ENCODE data around the gene PLSCR5.
A peak's percentile ranks its signal among the peaks of the same experiment; 100 is the strongest.

The PLSCR5 gene

GRCh38 chr3:146569314-146569713 is 35.8 kb downstream of the PLSCR5 start:
- POLR2A ChIA-PET = no interaction called here
- no peaks in the 10 kb centered on the region for H3K36me3 ChIP-seq (ENCODE audit: control insufficient read depth in 4 of 4, insufficient read depth in 4 of 4, low read length in 3 of 4)
- no peaks in the 10 kb centered on the region for H3K4me1 ChIP-seq (ENCODE audit: control extremely low read depth in 1 of 4, control insufficient read depth in 4 of 4, insufficient read depth in 4 of 4, low read length in 3 of 4)
- CTCF ChIA-PET = interaction anchor here (1.6 kb wide), 1 partner anchor 8 kb away, joined by 5 read pairs; no protein-coding TSS in a partner anchor
- H3K27me3 ChIP-seq (replicated peaks in 2 of 5; ENCODE audit: control insufficient read depth in 4 of 5, insufficient read depth in 5 of 5, low read length in 4 of 5) = no peaks in the 10 kb centered on the region
- no peak for DNase-seq
- no peak overlapping the region for H3K4me3 ChIP-seq (ENCODE audit: control insufficient read depth in 1 of 7, extremely low read depth in 1 of 7, insufficient read depth in 4 of 7, low read depth in 2 of 7, low read length in 6 of 7)
- 100% methylated on average over 2 of the region's 3 CpGs for WGBS (ENCODE audit: insufficient coverage)
- no peaks in the 10 kb centered on the region for H3K9me3 ChIP-seq (ENCODE audit: control extremely low read depth in 1 of 5, control insufficient read depth in 4 of 5, insufficient read depth in 2 of 5, low read depth in 1 of 5, low read length in 4 of 5)
- no peak overlapping the region for H3K27ac ChIP-seq (ENCODE audit: insufficient read depth in 1 of 2, low read depth in 1 of 2, low read length in 2 of 2, poor library complexity in 1 of 2, severe bottlenecking in 2 of 2)

GRCh38 chr3:146566138-146566537 is 39.0 kb downstream of the PLSCR5 start:
- H3K4me3 ChIP-seq (ENCODE audit: control insufficient read depth in 1 of 7, extremely low read depth in 1 of 7, insufficient read depth in 4 of 7, low read depth in 2 of 7, low read length in 6 of 7) = no peak overlapping the region
- no peaks in the 10 kb centered on the region for H3K9me3 ChIP-seq (ENCODE audit: control extremely low read depth in 1 of 5, control insufficient read depth in 4 of 5, insufficient read depth in 2 of 5, low read depth in 1 of 5, low read length in 4 of 5)
- CTCF ChIA-PET = no interaction called here
- no peaks in the 10 kb centered on the region for H3K27me3 ChIP-seq (replicated peaks in 2 of 5; ENCODE audit: control insufficient read depth in 4 of 5, insufficient read depth in 5 of 5, low read length in 4 of 5)
- H3K36me3 ChIP-seq (ENCODE audit: control insufficient read depth in 4 of 4, insufficient read depth in 4 of 4, low read length in 3 of 4) = no peaks in the 10 kb centered on the region
- no peaks in the 10 kb centered on the region for H3K4me1 ChIP-seq (ENCODE audit: control extremely low read depth in 1 of 4, control insufficient read depth in 4 of 4, insufficient read depth in 4 of 4, low read length in 3 of 4)
- POLR2A ChIA-PET = no interaction called here
- no peak for DNase-seq
- H3K27ac ChIP-seq (ENCODE audit: insufficient read depth in 1 of 2, low read depth in 1 of 2, low read length in 2 of 2, poor library complexity in 1 of 2, severe bottlenecking in 2 of 2) = no peak overlapping the region

GRCh38 chr3:146561879-146562278 is 43.3 kb downstream of the PLSCR5 start:
- Histone ChIP-seq H3K4me3 (ENCODE audit: control insufficient read depth in 1 of 7, extremely low read depth in 1 of 7, insufficient read depth in 4 of 7, low read depth in 2 of 7, low read length in 6 of 7) (no peak overlapping the region), H3K9me3 (ENCODE audit: control extremely low read depth in 1 of 5, control insufficient read depth in 4 of 5, insufficient read depth in 2 of 5, low read depth in 1 of 5, low read length in 4 of 5) (no peaks in the 10 kb centered on the region), H3K27ac (ENCODE audit: insufficient read depth in 1 of 2, low read depth in 1 of 2, low read length in 2 of 2, poor library complexity in 1 of 2, severe bottlenecking in 2 of 2) (no peak overlapping the region), H3K4me1 (ENCODE audit: control extremely low read depth in 1 of 4, control insufficient read depth in 4 of 4, insufficient read depth in 4 of 4, low read length in 3 of 4) (peaks cover 0 to 15% (median 0%) of the 10 kb centered on the region in 4 experiments), H3K36me3 (ENCODE audit: control insufficient read depth in 4 of 4, insufficient read depth in 4 of 4, low read length in 3 of 4) (no peaks in the 10 kb centered on the region), H3K27me3 (replicated peaks in 2 of 5; ENCODE audit: control insufficient read depth in 4 of 5, insufficient read depth in 5 of 5, low read length in 4 of 5) (no peaks in the 10 kb centered on the region)
- ChIA-PET POLR2A (no interaction called here), CTCF (interaction anchor here (1.2 kb wide), 1 partner anchor 22 kb away, joined by 3 read pairs; no protein-coding TSS in a partner anchor)
- DNase-seq = no peak
- 71% methylated on average over 1 of the region's 1 CpG for WGBS (ENCODE audit: insufficient coverage)

GRCh38 chr3:146561463-146561862 is 43.7 kb downstream of the PLSCR5 start:
- no peak for DNase-seq
- no peaks in the 10 kb centered on the region for H3K9me3 ChIP-seq (ENCODE audit: control extremely low read depth in 1 of 5, control insufficient read depth in 4 of 5, insufficient read depth in 2 of 5, low read depth in 1 of 5, low read length in 4 of 5)
- CTCF ChIA-PET = interaction anchor here (1.2 kb wide), 1 partner anchor 22 kb away, joined by 3 read pairs; no protein-coding TSS in a partner anchor
- no peaks in the 10 kb centered on the region for H3K36me3 ChIP-seq (ENCODE audit: control insufficient read depth in 4 of 4, insufficient read depth in 4 of 4, low read length in 3 of 4)
- no peak overlapping the region for H3K27ac ChIP-seq (ENCODE audit: insufficient read depth in 1 of 2, low read depth in 1 of 2, low read length in 2 of 2, poor library complexity in 1 of 2, severe bottlenecking in 2 of 2)
- no CpG with 5 or more reads among the region's 1 CpG for WGBS (ENCODE audit: insufficient coverage)
- POLR2A ChIA-PET = no interaction called here
- no peak overlapping the region for H3K4me3 ChIP-seq (ENCODE audit: control insufficient read depth in 1 of 7, extremely low read depth in 1 of 7, insufficient read depth in 4 of 7, low read depth in 2 of 7, low read length in 6 of 7)
- H3K4me1 ChIP-seq (ENCODE audit: control extremely low read depth in 1 of 4, control insufficient read depth in 4 of 4, insufficient read depth in 4 of 4, low read length in 3 of 4) = peaks cover 0 to 15% (median 0%) of the 10 kb centered on the region in 4 experiments
- no peaks in the 10 kb centered on the region for H3K27me3 ChIP-seq (replicated peaks in 2 of 5; ENCODE audit: control insufficient read depth in 4 of 5, insufficient read depth in 5 of 5, low read length in 4 of 5)

- H3K36me3 ChIP-seq (ENCODE audit: control insufficient read depth in 4 of 4, insufficient read depth in 4 of 4, low read length in 3 of 4) = no peaks in the 10 kb centered on the region
- POLR2A ChIA-PET = no interaction called here
- DNase-seq = no peak
- no peaks in the 10 kb centered on the region for H3K9me3 ChIP-seq (ENCODE audit: control extremely low read depth in 1 of 5, control insufficient read depth in 4 of 5, insufficient read depth in 2 of 5, low read depth in 1 of 5, low read length in 4 of 5)
- H3K27ac ChIP-seq (ENCODE audit: insufficient read depth in 1 of 2, low read depth in 1 of 2, low read length in 2 of 2, poor library complexity in 1 of 2, severe bottlenecking in 2 of 2) = no peak overlapping the region
- H3K4me1 ChIP-seq (ENCODE audit: control extremely low read depth in 1 of 4, control insufficient read depth in 4 of 4, insufficient read depth in 4 of 4, low read length in 3 of 4) = peaks cover 0 to 15% (median 0%) of the 10 kb centered on the region in 4 experiments
- H3K27me3 ChIP-seq (replicated peaks in 2 of 5; ENCODE audit: control insufficient read depth in 4 of 5, insufficient read depth in 5 of 5, low read length in 4 of 5) = no peaks in the 10 kb centered on the region
- WGBS (ENCODE audit: insufficient coverage) = no CpG with 5 or more reads among the region's 2 CpGs
- H3K4me3 ChIP-seq (ENCODE audit: control insufficient read depth in 1 of 7, extremely low read depth in 1 of 7, insufficient read depth in 4 of 7, low read depth in 2 of 7, low read length in 6 of 7) = no peak overlapping the region
- CTCF ChIA-PET = interaction anchor here (1.1 kb wide), 1 partner anchor 33 kb away, joined by 5 read pairs; no protein-coding TSS in a partner anchor
Observed at GRCh38 chr3:146560678-146561077, 44.5 kb downstream of the PLSCR5 start.

- H3K4me3 ChIP-seq (ENCODE audit: control insufficient read depth in 1 of 7, extremely low read depth in 1 of 7, insufficient read depth in 4 of 7, low read depth in 2 of 7, low read length in 6 of 7) = no peak overlapping the region
- CTCF ChIA-PET = interaction anchor here (0.9 kb wide), 1 partner anchor 25 kb away, joined by 3 read pairs; no protein-coding TSS in a partner anchor
- POLR2A ChIA-PET = no interaction called here
- no peaks in the 10 kb centered on the region for H3K9me3 ChIP-seq (ENCODE audit: control extremely low read depth in 1 of 5, control insufficient read depth in 4 of 5, insufficient read depth in 2 of 5, low read depth in 1 of 5, low read length in 4 of 5)
- no peaks in the 10 kb centered on the region for H3K36me3 ChIP-seq (ENCODE audit: control insufficient read depth in 4 of 4, insufficient read depth in 4 of 4, low read length in 3 of 4)
- H3K27ac ChIP-seq (ENCODE audit: insufficient read depth in 1 of 2, low read depth in 1 of 2, low read length in 2 of 2, poor library complexity in 1 of 2, severe bottlenecking in 2 of 2) = no peak overlapping the region
- WGBS (ENCODE audit: insufficient coverage) = 100% methylated on average over 3 of the region's 3 CpGs
- no peaks in the 10 kb centered on the region for H3K27me3 ChIP-seq (replicated peaks in 2 of 5; ENCODE audit: control insufficient read depth in 4 of 5, insufficient read depth in 5 of 5, low read length in 4 of 5)
- H3K4me1 ChIP-seq (ENCODE audit: control extremely low read depth in 1 of 4, control insufficient read depth in 4 of 4, insufficient read depth in 4 of 4, low read length in 3 of 4) = peaks cover 0 to 16% (median 0%) of the 10 kb centered on the region in 4 experiments
- no peak for DNase-seq
Observed at GRCh38 chr3:146559388-146559787, 45.8 kb downstream of the PLSCR5 start.

- no CpG with 5 or more reads among the region's 2 CpGs for WGBS (ENCODE audit: insufficient coverage)
- peaks cover 0 to 23% (median 0%) of the 10 kb centered on the region in 4 experiments for H3K4me1 ChIP-seq (ENCODE audit: control extremely low read depth in 1 of 4, control insufficient read depth in 4 of 4, insufficient read depth in 4 of 4, low read length in 3 of 4)
- H3K9me3 ChIP-seq (ENCODE audit: control extremely low read depth in 1 of 5, control insufficient read depth in 4 of 5, insufficient read depth in 2 of 5, low read depth in 1 of 5, low read length in 4 of 5) = no peaks in the 10 kb centered on the region
- ChIA-PET POLR2A (no interaction called here), CTCF (no interaction called here)
- H3K36me3 ChIP-seq (ENCODE audit: control insufficient read depth in 4 of 4, insufficient read depth in 4 of 4, low read length in 3 of 4) = no peaks in the 10 kb centered on the region
- no peak overlapping the region for H3K27ac ChIP-seq (ENCODE audit: insufficient read depth in 1 of 2, low read depth in 1 of 2, low read length in 2 of 2, poor library complexity in 1 of 2, severe bottlenecking in 2 of 2)
- no peaks in the 10 kb centered on the region for H3K27me3 ChIP-seq (replicated peaks in 2 of 5; ENCODE audit: control insufficient read depth in 4 of 5, insufficient read depth in 5 of 5, low read length in 4 of 5)
- peak in 2 of 3 donors; percentile 57 to 70 for DNase-seq
- peak overlapping the region in 1 of 7 experiments; percentile 15 for H3K4me3 ChIP-seq (ENCODE audit: control insufficient read depth in 1 of 7, extremely low read depth in 1 of 7, insufficient read depth in 4 of 7, low read depth in 2 of 7, low read length in 6 of 7)
Observed at GRCh38 chr3:146558781-146559180, 46.4 kb downstream of the PLSCR5 start.

Data from common myeloid progenitor, CD34-positive (primary cell).